Brain microvascular endothelial cell (primary cell): ENCODE results near the gene DBR1.

Experiments used
- DNase-seq: peaks from one replicate; pipeline ENCODE4 v3.0.0-alpha.2; 2020
- H3K27ac ChIP-seq: fragments of 250-450 bp; sonication (Bioruptor Pico); 2 replicates; pipeline ENCODE4 v1.5.1; 2020; ENCODE audit warnings: mild to moderate bottlenecking, moderate library complexity
- H3K27me3 ChIP-seq: fragments of 250-450 bp; sonication (Bioruptor Pico); replicated peaks from 2 replicates; pipeline ENCODE4 v1.5.1; 2020; ENCODE audit warnings: mild to moderate bottlenecking
- H3K36me3 ChIP-seq: fragments of 250-450 bp; sonication (Bioruptor Pico); replicated peaks from 2 replicates; pipeline ENCODE4 v1.5.1; 2020; ENCODE audit warnings: mild to moderate bottlenecking
- H3K4me3 ChIP-seq: 2 replicates; pipeline ENCODE4 v1.5.1; 2011; ENCODE audit warnings: low read depth, mild to moderate bottlenecking, control low read depth, low read length, moderate library complexity
- CTCF ChIP-seq: IDR thresholded peaks from 2 replicates; pipeline ENCODE4 v1.5.1; 2011; ENCODE audit warnings: low read depth, mild to moderate bottlenecking, moderate library complexity, low read length, control low read depth, inconsistent platforms; ENCODE audit errors: missing control alignments
- in situ Hi-C: cut with HindIII; loops from 2 replicates; pipeline ENCODE4 v1.10.0; 2017; ENCODE audit warnings: low sequenced_read_pairs, low pct_ligation_motif_present

DBR1 gene

DNA sequence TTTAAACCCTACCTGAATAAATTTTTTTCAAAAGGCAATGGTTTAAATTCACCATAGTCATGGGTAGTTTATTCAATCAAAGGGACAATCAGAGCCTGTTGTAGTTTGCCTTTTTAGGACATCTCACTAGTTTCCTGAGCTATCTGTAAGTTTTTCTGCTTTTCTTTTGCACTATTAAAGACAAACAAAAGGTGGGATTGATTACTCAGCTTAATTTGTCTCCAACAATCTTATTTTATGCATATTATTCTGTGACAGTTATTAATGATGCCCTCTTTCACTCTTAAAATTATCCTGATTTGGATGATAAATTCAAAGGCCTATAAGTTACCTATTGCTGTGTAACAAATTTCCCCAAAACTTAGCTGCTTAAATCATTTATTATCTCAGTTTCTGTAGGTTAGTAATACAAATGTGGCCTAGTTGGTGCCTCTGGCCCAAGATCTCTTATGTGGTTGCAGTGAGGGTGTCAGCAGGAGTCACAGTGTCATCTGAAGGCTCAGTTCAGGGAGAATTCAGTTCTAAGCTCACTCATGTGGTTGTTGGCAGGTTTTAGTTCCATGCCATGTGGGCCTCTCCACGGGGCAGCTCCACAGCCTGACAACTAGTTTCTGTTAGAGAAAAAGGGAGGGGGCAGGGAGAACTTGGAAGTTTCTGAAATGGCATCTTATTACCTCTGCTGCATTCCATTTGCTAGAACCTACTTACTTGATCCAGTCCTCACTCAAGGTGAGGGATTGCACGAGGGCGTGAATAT, 28.4 kb upstream of the DBR1 start:
- Histone ChIP-seq H3K27ac (no peak overlapping the region), H3K4me3 (no peak overlapping the region), H3K27me3 (no peaks in the 10 kb centered on the region), H3K36me3 (no peaks in the 10 kb centered on the region)
- in situ Hi-C loops: no loop called here
- no peak for DNase-seq
- TF ChIP-seq CTCF: no peak

GRCh38 chr3:138200424-138200823, 25.7 kb upstream of the DBR1 start:
- DNase-seq: no peak
- in situ Hi-C loops: no loop called here
- no peak overlapping the region for H3K27ac ChIP-seq
- TF ChIP-seq CTCF: no peak
- no peaks in the 10 kb centered on the region for H3K36me3 ChIP-seq
- no peak overlapping the region for H3K4me3 ChIP-seq
- no peaks in the 10 kb centered on the region for H3K27me3 ChIP-seq

DNA sequence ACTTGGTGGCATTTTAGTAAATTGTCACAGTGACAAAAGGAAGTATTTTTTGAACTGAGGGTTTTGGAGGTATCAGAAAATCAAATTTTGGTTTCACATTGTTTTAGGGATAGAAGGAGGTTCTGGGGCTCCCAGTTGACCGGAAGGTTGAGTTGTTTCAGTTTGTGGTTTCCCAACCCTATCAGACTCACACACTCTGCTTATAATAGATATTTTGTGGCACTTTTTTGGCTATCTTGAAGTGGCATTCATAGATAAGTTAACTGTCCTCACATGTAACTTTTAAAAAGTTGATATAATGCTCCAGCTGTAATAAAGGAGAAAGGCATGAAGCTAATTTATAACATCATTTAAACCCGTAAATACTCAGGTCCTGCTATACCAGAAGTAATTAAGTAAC, 25.1 kb upstream of the DBR1 start:
- in situ Hi-C loops: no loop called here
- H3K4me3 ChIP-seq: no peak overlapping the region

GRCh38 chr3:138197524-138197923, 22.8 kb upstream of the DBR1 start:
- H3K36me3 ChIP-seq: no peaks in the 10 kb centered on the region
- no peak for DNase-seq
- TF ChIP-seq CTCF: no peak
- H3K27me3 ChIP-seq: no peaks in the 10 kb centered on the region
- H3K4me3 ChIP-seq: no peak overlapping the region
- H3K27ac ChIP-seq: no peak overlapping the region
- in situ Hi-C loops: no loop called here

More for the DNA sequence above, 25.1 kb upstream of the DBR1 start:
- Histone ChIP-seq H3K27me3 (no peaks in the 10 kb centered on the region), H3K27ac (no peak overlapping the region), H3K36me3 (no peaks in the 10 kb centered on the region)
- no peak for DNase-seq
- no peak for TF ChIP-seq CTCF

- H3K27me3 ChIP-seq: no peaks in the 10 kb centered on the region
- no peak overlapping the region for H3K27ac ChIP-seq
- in situ Hi-C loops: no loop called here
- H3K4me3 ChIP-seq: no peak overlapping the region
- no peak for TF ChIP-seq CTCF
- DNase-seq: peak; percentile 56
- H3K36me3 ChIP-seq: no peaks in the 10 kb centered on the region
Observed at GRCh38 chr3:138197058-138197457, 22.3 kb upstream of the DBR1 start.

DNA sequence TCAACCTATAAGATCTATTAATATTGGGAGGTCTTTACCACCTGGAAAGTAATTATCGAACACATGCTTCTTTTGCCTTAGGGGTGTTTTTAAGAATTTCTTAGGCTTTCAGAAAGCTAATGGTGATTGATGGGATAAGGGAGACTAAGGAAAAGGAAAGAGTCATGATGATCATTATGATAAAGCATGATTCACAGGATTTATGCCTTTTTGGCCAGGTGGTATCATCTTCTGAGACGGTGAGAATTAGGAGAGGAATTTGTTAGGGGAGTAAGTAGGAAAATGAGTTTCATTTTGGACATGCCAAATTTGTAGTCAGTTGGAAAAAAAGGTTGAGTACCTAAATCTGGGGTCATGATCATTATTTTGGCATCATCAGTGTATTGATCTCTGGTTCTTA, 21.3 kb upstream of the DBR1 start:
- Histone ChIP-seq H3K4me3 (no peak overlapping the region), H3K27ac (no peak overlapping the region), H3K27me3 (no peaks in the 10 kb centered on the region), H3K36me3 (no peaks in the 10 kb centered on the region)
- in situ Hi-C loops: no loop called here
- TF ChIP-seq CTCF: no peak
- no peak for DNase-seq
